GM23338 (cell line): ENCODE measurements around the gene UBAC2. TPM values are rescaled to one million over a fixed set of nuclear protein-coding genes. Genes with fewer than 3 reads are reported as not detected.

Source experiments
- ATAC-seq: fragments of 200-7000 bp; cut with Tn5 transposase; 3 replicates; pipeline ENCODE4 v1.9.1; 2020
- DNase-seq: peaks from one replicate; pipeline ENCODE4 v3.0.0-alpha.2; 2015; ENCODE audit warnings: low spot score
- H2AFZ ChIP-seq: fragments of 200-600 bp; sonication (generic); 2 replicates; pipeline ENCODE4 v1.8.0; 2016; ENCODE audit warnings: antibody characterized with exemption, mild to moderate bottlenecking, moderate library complexity
- H3F3A ChIP-seq: fragments of 200-600 bp; sonication (generic); replicated peaks from 2 replicates; pipeline ENCODE4 v1.8.0; 2017; ENCODE audit warnings: antibody characterized with exemption, mixed run types, low read depth
- H3K27ac ChIP-seq: fragments of 200-600 bp; sonication (generic); 2 replicates; pipeline ENCODE4 v1.6.1; 2016; ENCODE audit warnings: low read depth
- H3K27me3 ChIP-seq: fragments of 200-600 bp; sonication (generic); 2 replicates; pipeline ENCODE4 v1.8.0; 2016; ENCODE audit warnings: mild to moderate bottlenecking, mixed run types, moderate library complexity; ENCODE audit not compliant: insufficient read depth
- H3K36me3 ChIP-seq: fragments of 200-600 bp; sonication (generic); 2 replicates; pipeline ENCODE4 v1.8.0; 2016; ENCODE audit warnings: mild to moderate bottlenecking; ENCODE audit not compliant: insufficient read depth
- H3K4me1 ChIP-seq: fragments of 200-600 bp; sonication (generic); 2 replicates; pipeline ENCODE4 v1.8.0; 2016; ENCODE audit warnings: mild to moderate bottlenecking, moderate library complexity; ENCODE audit not compliant: insufficient read depth
- H3K4me2 ChIP-seq: fragments of 200-600 bp; sonication (generic); 2 replicates; pipeline ENCODE4 v1.7.1; 2017; ENCODE audit warnings: mixed run types
- H3K4me3 ChIP-seq: fragments of 200-600 bp; sonication (generic); 2 replicates; pipeline ENCODE4 v1.6.1; 2016; ENCODE audit warnings: mixed run types
- H3K79me2 ChIP-seq: fragments of 200-600 bp; sonication (generic); replicated peaks from 2 replicates; pipeline ENCODE4 v1.8.0; 2017; ENCODE audit warnings: mild to moderate bottlenecking; ENCODE audit not compliant: insufficient read depth
- H3K9me2 ChIP-seq: fragments of 200-600 bp; sonication (generic); 2 replicates; pipeline ENCODE4 v1.8.0; 2017; ENCODE audit not compliant: insufficient read depth
- H4K20me1 ChIP-seq: fragments of 200-600 bp; sonication (generic); replicated peaks from 2 replicates; pipeline ENCODE4 v1.8.0; 2017; ENCODE audit warnings: mild to moderate bottlenecking; ENCODE audit not compliant: insufficient read depth
- H3K27ac Mint-ChIP-seq: 2 replicates; pipeline ENCODE4 v1.8.0; 2020; ENCODE audit warnings: inconsistent platforms, mild to moderate bottlenecking, moderate library complexity, mixed read lengths
- H3K27me3 Mint-ChIP-seq: 3 replicates; pipeline ENCODE4 v1.8.0; 2022; ENCODE audit warnings: low read depth, mild to moderate bottlenecking, moderate library complexity, mixed read lengths, inconsistent platforms; ENCODE audit not compliant: insufficient read depth, poor library complexity
- H3K36me3 Mint-ChIP-seq: 3 replicates; pipeline ENCODE4 v1.8.0; 2021; ENCODE audit warnings: low read depth, mild to moderate bottlenecking, inconsistent platforms, moderate library complexity, mixed read lengths
- H3K4me1 Mint-ChIP-seq: 3 replicates; pipeline ENCODE4 v1.8.0; 2020; ENCODE audit warnings: mild to moderate bottlenecking, inconsistent platforms, mixed read lengths
- H3K4me3 Mint-ChIP-seq: 3 replicates; pipeline ENCODE4 v1.8.0; 2021; ENCODE audit warnings: moderate library complexity, mild to moderate bottlenecking, inconsistent platforms, mixed read lengths
- H3K9me3 Mint-ChIP-seq: 3 replicates; pipeline ENCODE4 v1.8.0; 2020; ENCODE audit warnings: moderate library complexity, mild to moderate bottlenecking, inconsistent platforms, mixed read lengths
- CREB1 ChIP-seq: fragments of 250-450 bp; sonication (Bioruptor Pico); IDR thresholded peaks from 2 replicates; pipeline ENCODE4 v1.5.0; 2020; ENCODE audit warnings: low read depth, mild to moderate bottlenecking, moderate library complexity
- EZH2 ChIP-seq: fragments of 200-600 bp; sonication (generic); IDR thresholded peaks from one replicate; pipeline ENCODE4 v1.8.0; 2017; ENCODE audit warnings: antibody characterized with exemption, mild to moderate bottlenecking, low read depth; ENCODE audit not compliant: unreplicated experiment
- EZH2phosphoT487 ChIP-seq: fragments of 200-600 bp; sonication (generic); IDR thresholded peaks from one replicate; pipeline ENCODE4 v1.8.1; 2018; ENCODE audit warnings: antibody characterized with exemption; ENCODE audit not compliant: unreplicated experiment
- JUNB ChIP-seq: IDR thresholded peaks from one replicate; pipeline ENCODE4 v1.6.1; 2016; ENCODE audit warnings: antibody characterized with exemption; ENCODE audit not compliant: unreplicated experiment
- POLR2AphosphoS5 ChIP-seq: IDR thresholded peaks from 2 replicates; pipeline ENCODE4 v1.6.1; 2016; ENCODE audit warnings: antibody characterized with exemption, low read depth
- STAT1 ChIP-seq: IDR thresholded peaks from one replicate; pipeline ENCODE4 v1.6.1; 2016; ENCODE audit warnings: antibody characterized with exemption; ENCODE audit not compliant: unreplicated experiment
- ZNF114 ChIP-seq: fragments of 250-450 bp; sonication (Bioruptor Pico); IDR thresholded peaks from 2 replicates; pipeline ENCODE4 v1.5.0; 2020; ENCODE audit warnings: mild to moderate bottlenecking, moderate library complexity
- ZNF331 ChIP-seq: fragments of 250-450 bp; sonication (Bioruptor Pico); IDR thresholded peaks from 2 replicates; pipeline ENCODE4 v1.5.0; 2020; ENCODE audit warnings: low read depth, mild to moderate bottlenecking, moderate library complexity
- polyA plus RNA-seq: library from polyadenylated mRNA; unstranded; fragments of >200 nt; fragmentation: Nextera tagmentation; extraction: Ambion mirVana; gene quantifications from 2 replicates; pipeline ENCODE4 v1.2.1, GENCODE V29; 2016
- total RNA-seq: library from RNA; depleted of rRNA; stranded (reverse); fragments of >200 nt; shearing (Covaris generic); gene quantifications from 2 replicates; pipeline ENCODE4 v1.2.3, GENCODE V29; 2014
- TF ChIP-seq, protein P1 (sequence below): fragments of 250-450 bp; sonication (Bioruptor Pico); IDR thresholded peaks from 2 replicates; pipeline ENCODE4 v1.5.0; 2020; ENCODE audit warnings: mild to moderate bottlenecking, moderate library complexity
- TF ChIP-seq, protein P2 (sequence below): IDR thresholded peaks from one replicate; pipeline ENCODE4 v1.6.1; 2018; ENCODE audit warnings: antibody characterized with exemption; ENCODE audit not compliant: unreplicated experiment
- TF ChIP-seq, protein P3 (sequence below): IDR thresholded peaks from 2 replicates; pipeline ENCODE4 v1.6.1; 2016; ENCODE audit warnings: antibody characterized with exemption

UBAC2 gene
- total and polyA plus RNA-seq, 2 experiments from 2014 or later, result 37.9 to 76.9 TPM

DNA sequence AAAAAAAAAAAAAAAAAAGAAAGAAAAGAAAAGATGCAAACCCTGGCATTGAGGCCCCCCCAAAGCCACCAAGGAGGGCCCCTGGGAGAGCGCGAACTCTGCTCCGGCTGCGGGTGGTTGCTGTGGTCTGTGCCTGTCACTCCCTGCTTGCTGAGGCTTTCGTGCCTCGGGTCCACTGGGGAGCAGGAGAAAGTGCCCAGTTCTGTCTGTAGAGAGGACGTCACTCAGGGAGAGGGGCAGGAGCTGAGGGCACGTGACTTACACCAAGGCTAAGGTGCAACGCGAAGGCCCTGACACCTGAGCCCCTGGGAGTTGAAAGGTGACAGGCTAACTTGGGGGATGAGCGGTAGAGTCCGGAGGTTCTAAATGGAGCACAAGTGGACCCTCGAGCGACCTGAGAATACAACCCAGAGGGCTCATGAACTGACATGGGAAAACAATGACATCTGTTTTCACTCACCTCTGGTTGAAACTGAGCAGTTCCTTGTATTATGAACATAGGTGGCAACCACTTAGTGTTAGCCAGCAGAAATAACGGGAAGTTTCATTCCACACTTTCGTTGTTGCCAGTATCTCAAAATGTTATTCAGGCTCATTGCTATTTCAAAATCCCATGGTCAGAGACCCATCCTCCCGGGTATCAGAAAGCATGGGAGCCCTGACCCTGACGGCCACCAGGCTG lies 231.4 kb downstream of the UBAC2 start:
- Histone ChIP-seq H3K79me2 (no peaks in the 10 kb centered on the region), H3K4me1 (no peaks in the 10 kb centered on the region; the same call in none of the 2 replicates), H3K9me2 (no peaks in the 10 kb centered on the region; the same call in 1 of the 2 replicates), H2AFZ (peak overlapping the region; percentile 4; the same call in 1 of the 2 replicates), H3K4me2 (peak overlapping the region; percentile 7; the same call in 1 of the 2 replicates), H4K20me1 (no peaks in the 10 kb centered on the region), H3K36me3 (no peaks in the 10 kb centered on the region), H3F3A (0 out of 2 replicates have a peak, but pooled peaks cover 7% of the 10 kb centered on the region), H3K27me3 (no peaks in the 10 kb centered on the region), H3K27ac (no peak overlapping the region), H3K4me3 (no peak overlapping the region)
- Mint-ChIP-seq H3K9me3 (no peaks in the 10 kb centered on the region; the same call in 2 of the 3 replicates), H3K27ac (no peak overlapping the region), H3K4me3 (no peak overlapping the region; the same call in 1 of the 3 replicates), H3K36me3 (no peaks in the 10 kb centered on the region; the same call in 2 of the 3 replicates), H3K4me1 (peaks cover 17% of the 10 kb centered on the region), H3K27me3 (peaks cover 6% of the 10 kb centered on the region)
- DNase-seq (no peak), ATAC-seq (no peak)
- no peak for TF ChIP-seq ZNF114
- TF ChIP-seq, protein P1, sequence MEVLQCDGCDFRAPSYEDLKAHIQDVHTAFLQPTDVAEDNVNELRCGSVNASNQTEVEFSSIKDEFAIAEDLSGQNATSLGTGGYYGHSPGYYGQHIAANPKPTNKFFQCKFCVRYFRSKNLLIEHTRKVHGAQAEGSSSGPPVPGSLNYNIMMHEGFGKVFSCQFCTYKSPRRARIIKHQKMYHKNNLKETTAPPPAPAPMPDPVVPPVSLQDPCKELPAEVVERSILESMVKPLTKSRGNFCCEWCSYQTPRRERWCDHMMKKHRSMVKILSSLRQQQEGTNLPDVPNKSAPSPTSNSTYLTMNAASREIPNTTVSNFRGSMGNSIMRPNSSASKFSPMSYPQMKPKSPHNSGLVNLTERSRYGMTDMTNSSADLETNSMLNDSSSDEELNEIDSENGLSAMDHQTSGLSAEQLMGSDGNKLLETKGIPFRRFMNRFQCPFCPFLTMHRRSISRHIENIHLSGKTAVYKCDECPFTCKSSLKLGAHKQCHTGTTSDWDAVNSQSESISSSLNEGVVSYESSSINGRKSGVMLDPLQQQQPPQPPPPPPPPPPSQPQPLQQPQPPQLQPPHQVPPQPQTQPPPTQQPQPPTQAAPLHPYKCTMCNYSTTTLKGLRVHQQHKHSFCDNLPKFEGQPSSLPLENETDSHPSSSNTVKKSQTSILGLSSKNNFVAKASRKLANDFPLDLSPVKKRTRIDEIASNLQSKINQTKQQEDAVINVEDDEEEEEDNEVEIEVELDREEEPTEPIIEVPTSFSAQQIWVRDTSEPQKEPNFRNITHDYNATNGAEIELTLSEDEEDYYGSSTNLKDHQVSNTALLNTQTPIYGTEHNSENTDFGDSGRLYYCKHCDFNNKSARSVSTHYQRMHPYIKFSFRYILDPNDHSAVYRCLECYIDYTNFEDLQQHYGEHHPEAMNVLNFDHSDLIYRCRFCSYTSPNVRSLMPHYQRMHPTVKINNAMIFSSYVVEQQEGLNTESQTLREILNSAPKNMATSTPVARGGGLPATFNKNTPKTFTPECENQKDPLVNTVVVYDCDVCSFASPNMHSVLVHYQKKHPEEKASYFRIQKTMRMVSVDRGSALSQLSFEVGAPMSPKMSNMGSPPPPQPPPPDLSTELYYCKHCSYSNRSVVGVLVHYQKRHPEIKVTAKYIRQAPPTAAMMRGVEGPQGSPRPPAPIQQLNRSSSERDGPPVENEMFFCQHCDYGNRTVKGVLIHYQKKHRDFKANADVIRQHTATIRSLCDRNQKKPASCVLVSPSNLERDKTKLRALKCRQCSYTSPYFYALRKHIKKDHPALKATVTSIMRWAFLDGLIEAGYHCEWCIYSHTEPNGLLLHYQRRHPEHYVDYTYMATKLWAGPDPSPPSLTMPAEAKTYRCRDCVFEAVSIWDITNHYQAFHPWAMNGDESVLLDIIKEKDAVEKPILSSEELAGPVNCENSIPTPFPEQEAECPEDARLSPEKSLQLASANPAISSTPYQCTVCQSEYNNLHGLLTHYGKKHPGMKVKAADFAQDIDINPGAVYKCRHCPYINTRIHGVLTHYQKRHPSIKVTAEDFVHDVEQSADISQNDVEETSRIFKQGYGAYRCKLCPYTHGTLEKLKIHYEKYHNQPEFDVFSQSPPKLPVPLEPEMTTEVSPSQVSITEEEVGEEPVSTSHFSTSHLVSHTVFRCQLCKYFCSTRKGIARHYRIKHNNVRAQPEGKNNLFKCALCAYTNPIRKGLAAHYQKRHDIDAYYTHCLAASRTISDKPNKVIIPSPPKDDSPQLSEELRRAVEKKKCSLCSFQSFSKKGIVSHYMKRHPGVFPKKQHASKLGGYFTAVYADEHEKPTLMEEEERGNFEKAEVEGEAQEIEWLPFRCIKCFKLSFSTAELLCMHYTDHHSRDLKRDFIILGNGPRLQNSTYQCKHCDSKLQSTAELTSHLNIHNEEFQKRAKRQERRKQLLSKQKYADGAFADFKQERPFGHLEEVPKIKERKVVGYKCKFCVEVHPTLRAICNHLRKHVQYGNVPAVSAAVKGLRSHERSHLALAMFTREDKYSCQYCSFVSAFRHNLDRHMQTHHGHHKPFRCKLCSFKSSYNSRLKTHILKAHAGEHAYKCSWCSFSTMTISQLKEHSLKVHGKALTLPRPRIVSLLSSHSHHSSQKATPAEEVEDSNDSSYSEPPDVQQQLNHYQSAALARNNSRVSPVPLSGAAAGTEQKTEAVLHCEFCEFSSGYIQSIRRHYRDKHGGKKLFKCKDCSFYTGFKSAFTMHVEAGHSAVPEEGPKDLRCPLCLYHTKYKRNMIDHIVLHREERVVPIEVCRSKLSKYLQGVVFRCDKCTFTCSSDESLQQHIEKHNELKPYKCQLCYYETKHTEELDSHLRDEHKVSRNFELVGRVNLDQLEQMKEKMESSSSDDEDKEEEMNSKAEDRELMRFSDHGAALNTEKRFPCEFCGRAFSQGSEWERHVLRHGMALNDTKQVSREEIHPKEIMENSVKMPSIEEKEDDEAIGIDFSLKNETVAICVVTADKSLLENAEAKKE, result no peak
- no peak for TF ChIP-seq STAT1
- TF ChIP-seq EZH2, result no peak
- TF ChIP-seq JUNB, result no peak
- TF ChIP-seq ZNF331 (CRISPR knock-in tag), result no peak
- no peak for TF ChIP-seq POLR2AphosphoS5
- TF ChIP-seq, protein P2, sequence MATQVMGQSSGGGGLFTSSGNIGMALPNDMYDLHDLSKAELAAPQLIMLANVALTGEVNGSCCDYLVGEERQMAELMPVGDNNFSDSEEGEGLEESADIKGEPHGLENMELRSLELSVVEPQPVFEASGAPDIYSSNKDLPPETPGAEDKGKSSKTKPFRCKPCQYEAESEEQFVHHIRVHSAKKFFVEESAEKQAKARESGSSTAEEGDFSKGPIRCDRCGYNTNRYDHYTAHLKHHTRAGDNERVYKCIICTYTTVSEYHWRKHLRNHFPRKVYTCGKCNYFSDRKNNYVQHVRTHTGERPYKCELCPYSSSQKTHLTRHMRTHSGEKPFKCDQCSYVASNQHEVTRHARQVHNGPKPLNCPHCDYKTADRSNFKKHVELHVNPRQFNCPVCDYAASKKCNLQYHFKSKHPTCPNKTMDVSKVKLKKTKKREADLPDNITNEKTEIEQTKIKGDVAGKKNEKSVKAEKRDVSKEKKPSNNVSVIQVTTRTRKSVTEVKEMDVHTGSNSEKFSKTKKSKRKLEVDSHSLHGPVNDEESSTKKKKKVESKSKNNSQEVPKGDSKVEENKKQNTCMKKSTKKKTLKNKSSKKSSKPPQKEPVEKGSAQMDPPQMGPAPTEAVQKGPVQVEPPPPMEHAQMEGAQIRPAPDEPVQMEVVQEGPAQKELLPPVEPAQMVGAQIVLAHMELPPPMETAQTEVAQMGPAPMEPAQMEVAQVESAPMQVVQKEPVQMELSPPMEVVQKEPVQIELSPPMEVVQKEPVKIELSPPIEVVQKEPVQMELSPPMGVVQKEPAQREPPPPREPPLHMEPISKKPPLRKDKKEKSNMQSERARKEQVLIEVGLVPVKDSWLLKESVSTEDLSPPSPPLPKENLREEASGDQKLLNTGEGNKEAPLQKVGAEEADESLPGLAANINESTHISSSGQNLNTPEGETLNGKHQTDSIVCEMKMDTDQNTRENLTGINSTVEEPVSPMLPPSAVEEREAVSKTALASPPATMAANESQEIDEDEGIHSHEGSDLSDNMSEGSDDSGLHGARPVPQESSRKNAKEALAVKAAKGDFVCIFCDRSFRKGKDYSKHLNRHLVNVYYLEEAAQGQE, result no peak
- TF ChIP-seq CREB1, result no peak
- no peak for TF ChIP-seq EZH2phosphoT487
- TF ChIP-seq, protein P3, sequence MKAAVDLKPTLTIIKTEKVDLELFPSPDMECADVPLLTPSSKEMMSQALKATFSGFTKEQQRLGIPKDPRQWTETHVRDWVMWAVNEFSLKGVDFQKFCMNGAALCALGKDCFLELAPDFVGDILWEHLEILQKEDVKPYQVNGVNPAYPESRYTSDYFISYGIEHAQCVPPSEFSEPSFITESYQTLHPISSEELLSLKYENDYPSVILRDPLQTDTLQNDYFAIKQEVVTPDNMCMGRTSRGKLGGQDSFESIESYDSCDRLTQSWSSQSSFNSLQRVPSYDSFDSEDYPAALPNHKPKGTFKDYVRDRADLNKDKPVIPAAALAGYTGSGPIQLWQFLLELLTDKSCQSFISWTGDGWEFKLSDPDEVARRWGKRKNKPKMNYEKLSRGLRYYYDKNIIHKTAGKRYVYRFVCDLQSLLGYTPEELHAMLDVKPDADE, result no peak
